Liver (tissue), 9 donors: ENCODE measurements around the gene TLR4. TPM values are rescaled to one million over a fixed set of nuclear protein-coding genes. Genes with fewer than 3 reads are reported as not detected.

Experiments
- DNase-seq: peaks from one replicate; pipeline ENCODE4 v3.0.0-alpha.2; 2017; ENCODE audit warnings: low spot score
- H3K27ac ChIP-seq, 2 donors: one replicate each; pipeline ENCODE4 v1.7.0; 2013; ENCODE audit warnings: inconsistent platforms in 2 of 2, low read length in 2 of 2, control low read depth in 1 of 2, low read depth in 1 of 2, mild to moderate bottlenecking in 1 of 2
- H3K27me3 ChIP-seq, 4 donors: one replicate each; pipeline versions ENCODE4 v1.6.1 to v1.7.0; 2013; ENCODE audit warnings: low read length in 3 of 4, inconsistent platforms in 1 of 4, mild to moderate bottlenecking in 1 of 4, moderate library complexity in 1 of 4; ENCODE audit not compliant: control insufficient read depth in 4 of 4, insufficient read depth in 4 of 4
- H3K36me3 ChIP-seq, 4 donors: one replicate each; pipeline versions ENCODE4 v1.6.1 to v1.7.0; 2013; ENCODE audit warnings: low read length in 3 of 4, mild to moderate bottlenecking in 3 of 4, low read depth in 1 of 4, moderate library complexity in 1 of 4; ENCODE audit not compliant: control insufficient read depth in 4 of 4, insufficient read depth in 3 of 4
- H3K4me1 ChIP-seq, 4 donors: one replicate each; pipeline versions ENCODE4 v1.6.1 to v1.7.0; 2013; ENCODE audit warnings: low read length in 3 of 4, mild to moderate bottlenecking in 3 of 4, moderate library complexity in 1 of 4; ENCODE audit not compliant: control insufficient read depth in 4 of 4, insufficient read depth in 4 of 4
- H3K4me3 ChIP-seq, 3 donors: one replicate each; pipeline versions ENCODE4 v1.6.1 to v1.7.0; 2013; ENCODE audit warnings: low read length in 3 of 3, control low read depth in 1 of 3, low read depth in 1 of 3, mild to moderate bottlenecking in 1 of 3
- H3K9ac ChIP-seq, 2 donors: one replicate each; pipeline ENCODE4 v1.7.0; 2013; ENCODE audit warnings: low read length in 2 of 2, mild to moderate bottlenecking in 2 of 2, moderate library complexity in 2 of 2, control low read depth in 1 of 2, low read depth in 1 of 2
- H3K9me3 ChIP-seq, 4 donors: one replicate each; pipeline versions ENCODE4 v1.6.1 to v1.7.0; 2013; ENCODE audit warnings: low read length in 3 of 4; ENCODE audit not compliant: control insufficient read depth in 4 of 4
- ATF3 ChIP-seq: IDR thresholded peaks from 2 replicates; pipeline ENCODE4 v1.6.1; 2016; ENCODE audit warnings: antibody characterized with exemption
- CTCF ChIP-seq: fragments of 150-350 bp; IDR thresholded peaks from 2 replicates; pipeline ENCODE4 v1.5.1; 2017; ENCODE audit warnings: improper control_type of control experiment, low read depth, low read length; ENCODE audit not compliant: missing input control
- EGR1 ChIP-seq, 2 donors: IDR thresholded peaks; 2 replicates each; pipeline ENCODE4 v1.6.1; 2016 to 2018; ENCODE audit warnings: antibody characterized with exemption in 2 of 2, low read depth in 2 of 2
- FOXA1 ChIP-seq: IDR thresholded peaks from 2 replicates; pipeline ENCODE4 v1.6.1; 2016; ENCODE audit warnings: antibody characterized with exemption
- FOXA2 ChIP-seq: IDR thresholded peaks from 2 replicates; pipeline ENCODE4 v1.6.1; 2016; ENCODE audit warnings: antibody characterized with exemption
- GABPA ChIP-seq, 2 donors: IDR thresholded peaks in 1 of 2; conservative IDR thresholded peaks in 1 of 2; 2 replicates each; pipeline ENCODE4 v1.6.1; 2016; ENCODE audit warnings: antibody characterized with exemption in 2 of 2, mild to moderate bottlenecking in 1 of 2, moderate library complexity in 1 of 2
- HNF4A ChIP-seq, 2 donors: conservative IDR thresholded peaks; 2 replicates each; pipeline ENCODE4 v1.6.1; 2016; ENCODE audit warnings: antibody characterized with exemption in 2 of 2, mild to moderate bottlenecking in 2 of 2
- HNF4G ChIP-seq: IDR thresholded peaks from 2 replicates; pipeline ENCODE4 v1.6.1; 2016; ENCODE audit warnings: antibody characterized with exemption
- JUND ChIP-seq, 2 donors: IDR thresholded peaks; 2 replicates each; pipeline ENCODE4 v1.6.1; 2016; ENCODE audit warnings: antibody characterized with exemption in 2 of 2
- MAX ChIP-seq: IDR thresholded peaks from 2 replicates; pipeline ENCODE4 v1.6.1; 2016; ENCODE audit warnings: antibody characterized with exemption
- NR2F2 ChIP-seq: IDR thresholded peaks from 2 replicates; pipeline ENCODE4 v1.6.1; 2016; ENCODE audit warnings: antibody characterized with exemption
- RAD21 ChIP-seq, 2 donors: IDR thresholded peaks; 2 replicates each; pipeline ENCODE4 v1.6.1; 2016; ENCODE audit warnings: antibody characterized with exemption in 2 of 2, mild to moderate bottlenecking in 2 of 2
- REST ChIP-seq: IDR thresholded peaks from 2 replicates; pipeline ENCODE4 v1.6.1; 2016; ENCODE audit warnings: antibody characterized with exemption, mild to moderate bottlenecking
- RXRA ChIP-seq, 2 donors: IDR thresholded peaks; 2 replicates each; pipeline ENCODE4 v1.6.1; 2017 to 2018; ENCODE audit warnings: antibody characterized with exemption in 2 of 2, mild to moderate bottlenecking in 1 of 2
- SP1 ChIP-seq: IDR thresholded peaks from 2 replicates; pipeline ENCODE4 v1.6.1; 2018; ENCODE audit warnings: antibody characterized with exemption, mild to moderate bottlenecking
- TAF1 ChIP-seq: conservative IDR thresholded peaks from 2 replicates; pipeline ENCODE4 v1.6.1; 2016; ENCODE audit warnings: antibody characterized with exemption, mild to moderate bottlenecking
- YY1 ChIP-seq: IDR thresholded peaks from 2 replicates; pipeline ENCODE4 v1.6.1; 2016; ENCODE audit warnings: antibody characterized with exemption, mild to moderate bottlenecking
- ZBTB33 ChIP-seq: IDR thresholded peaks from 2 replicates; pipeline ENCODE4 v1.6.1; 2016; ENCODE audit warnings: antibody characterized with exemption
- WGBS: extraction: QIAGEN DNeasy Blood & Tissue Kit; methylation state at CpG from one replicate; pipeline ENCODE4 v1.1.7; 2013; 5-methylcytosine and 5-hydroxymethylcytosine counted together
- polyA plus RNA-seq, 2 donors: library from polyadenylated mRNA; stranded (reverse) in 1 of 2; unstranded in 1 of 2; fragments of 200-250 nt in 1 of 2; fragments of >200 nt in 1 of 2; fragmentation: Nextera tagmentation in 1 of 2; extraction: Ambion mirVana in 1 of 2; gene quantifications; one replicate each; pipeline versions ENCODE4 v1.2.1 to v1.2.3, GENCODE V29; 2013 to 2015
- total RNA-seq, 2 donors: library from RNA; depleted of rRNA; stranded (reverse); fragments of >200 nt; gene quantifications; one replicate each; pipeline ENCODE4 v1.2.3, GENCODE V29; 2014
- donor health status: healthy.
- donor health status: healthy.
- donor health status: healthy.
- donor health status: healthy.
- donor health status: healthy.

Gene TLR4
- total and polyA plus RNA-seq, 4 donors, result 5.4 to 23.3 (median 10.0) TPM

- Histone ChIP-seq H3K4me3 (no peak overlapping the region), H3K9me3 (no peaks in the 10 kb centered on the region), H3K9ac (no peak overlapping the region), H3K4me1 (peaks cover 7 to 16% (median 14%) of the 10 kb centered on the region in 4 donors), H3K27me3 (no peaks in the 10 kb centered on the region), H3K36me3 (no peaks in the 10 kb centered on the region), H3K27ac (no peak overlapping the region)
- TF ChIP-seq CTCF, result no peak
- no peak for TF ChIP-seq RXRA (IDR thresholded peaks at IDR 0.05)
- TF ChIP-seq REST, result no peak
- no peak for TF ChIP-seq FOXA1
- no peak for TF ChIP-seq JUND (IDR thresholded peaks at IDR 0.05)
- no peak for TF ChIP-seq GABPA (IDR thresholded peaks at IDR 0.05 in 1 of 2, conservative IDR thresholded peaks at IDR 0.05 in 1 of 2)
- TF ChIP-seq NR2F2, result no peak
- no peak for TF ChIP-seq TAF1
- TF ChIP-seq SP1, result no peak
- no peak for TF ChIP-seq FOXA2
- no peak for TF ChIP-seq YY1
- TF ChIP-seq EGR1 (IDR thresholded peaks at IDR 0.05; ENCODE audit: low read depth in 2 of 2), result no peak
- TF ChIP-seq HNF4A (conservative IDR thresholded peaks at IDR 0.05), result no peak
- no peak for TF ChIP-seq RAD21 (IDR thresholded peaks at IDR 0.05)
- no peak for TF ChIP-seq MAX
- no peak for TF ChIP-seq ZBTB33
- TF ChIP-seq HNF4G, result no peak
- TF ChIP-seq ATF3, result no peak
- no peak for DNase-seq
- 96% methylated on average over 1 of the region's 1 CpG for WGBS
Measured at GRCh38 chr9:117665601-117666385, 38.4 kb upstream of the TLR4 start.
